Ovary (tissue), 3 donors: Measurements from ENCODE around the gene PI4KA.

Experiments used
- POLR2A ChIP-seq: fragments of 450-650 bp; IDR thresholded peaks from one replicate; pipeline ENCODE4 v1.6.1; 2017; ENCODE audit warnings: antibody characterized with exemption, mild to moderate bottlenecking, moderate library complexity
- TF ChIP-seq, protein P1 (sequence below), 3 donors: fragments of 450-650 bp in 2 of 3; fragments of 200-600 bp in 1 of 3; IDR thresholded peaks; one replicate each; pipeline versions ENCODE4 v1.5.1 to v1.8.0; 2016 to 2022; ENCODE audit warnings: antibody characterized with exemption in 3 of 3, mild to moderate bottlenecking in 1 of 3
- donor health status: DM: no; HTN: no; CAD: no.

DNA sequence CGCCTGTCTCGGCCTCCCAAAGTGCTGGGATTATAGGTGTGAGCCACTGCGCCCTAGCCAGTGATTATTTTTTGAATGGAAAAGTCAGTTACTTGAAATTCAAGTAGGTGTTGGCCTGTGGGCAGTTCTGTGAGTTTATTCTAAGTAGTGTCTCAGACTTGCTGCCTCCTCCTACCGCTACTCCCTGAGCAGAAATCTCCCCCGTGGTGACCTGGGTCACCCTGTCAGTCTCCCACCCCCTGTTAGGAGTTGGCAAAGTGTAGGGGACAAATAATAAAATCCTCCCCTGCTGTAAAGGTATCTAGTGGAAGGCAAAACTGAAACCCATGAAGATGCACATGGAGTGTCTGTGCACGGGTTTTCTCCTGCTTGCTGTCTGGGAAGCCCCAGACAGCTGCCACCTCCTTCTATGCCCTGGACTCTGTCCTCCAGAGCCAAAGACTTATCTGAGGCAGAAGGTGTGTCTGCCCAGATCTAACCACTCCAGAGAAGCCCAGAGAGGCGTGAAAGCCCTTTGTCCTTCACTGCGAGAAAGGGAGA, 26.5 kb upstream of the PI4KA start:
- TF ChIP-seq, protein P1, sequence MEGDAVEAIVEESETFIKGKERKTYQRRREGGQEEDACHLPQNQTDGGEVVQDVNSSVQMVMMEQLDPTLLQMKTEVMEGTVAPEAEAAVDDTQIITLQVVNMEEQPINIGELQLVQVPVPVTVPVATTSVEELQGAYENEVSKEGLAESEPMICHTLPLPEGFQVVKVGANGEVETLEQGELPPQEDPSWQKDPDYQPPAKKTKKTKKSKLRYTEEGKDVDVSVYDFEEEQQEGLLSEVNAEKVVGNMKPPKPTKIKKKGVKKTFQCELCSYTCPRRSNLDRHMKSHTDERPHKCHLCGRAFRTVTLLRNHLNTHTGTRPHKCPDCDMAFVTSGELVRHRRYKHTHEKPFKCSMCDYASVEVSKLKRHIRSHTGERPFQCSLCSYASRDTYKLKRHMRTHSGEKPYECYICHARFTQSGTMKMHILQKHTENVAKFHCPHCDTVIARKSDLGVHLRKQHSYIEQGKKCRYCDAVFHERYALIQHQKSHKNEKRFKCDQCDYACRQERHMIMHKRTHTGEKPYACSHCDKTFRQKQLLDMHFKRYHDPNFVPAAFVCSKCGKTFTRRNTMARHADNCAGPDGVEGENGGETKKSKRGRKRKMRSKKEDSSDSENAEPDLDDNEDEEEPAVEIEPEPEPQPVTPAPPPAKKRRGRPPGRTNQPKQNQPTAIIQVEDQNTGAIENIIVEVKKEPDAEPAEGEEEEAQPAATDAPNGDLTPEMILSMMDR (IDR thresholded peaks at IDR 0.05): no peak
- no peak for TF ChIP-seq POLR2A
